HG03457 (cell line): ENCODE measurements around the gene R3HDM2.

Experiments used
- ATAC-seq: cut with Tn5 transposase; IDR thresholded peaks from one replicate; pipeline ENCODE4 v1.9.1; 2021; ENCODE audit warnings: moderate number of reproducible peaks; ENCODE audit not compliant: unreplicated experiment

Gene R3HDM2

GRCh38 chr12:57220770-57221168 lies 210.1 kb downstream of the R3HDM2 start:
- ATAC-seq: no peak

GRCh38 chr12:57219993-57220754 lies 210.7 kb downstream of the R3HDM2 start:
- no peak for ATAC-seq

GRCh38 chr12:57219205-57219992 lies 211.4 kb downstream of the R3HDM2 start:
- no peak for ATAC-seq

- ATAC-seq: no peak
Observed at GRCh38 chr12:57218030-57218853, 212.6 kb downstream of the R3HDM2 start.

GRCh38 chr12:57216921-57217879 lies 213.6 kb downstream of the R3HDM2 start:
- ATAC-seq: no peak

GRCh38 chr12:57216014-57216911 lies 214.6 kb downstream of the R3HDM2 start, which contains the start of gene NXPH4:
TSS of gene NXPH4 (plus strand) at chr12:57216794. CDS start at chr12:57216970, 176 bp downstream.
- no peak for ATAC-seq

GRCh38 chr12:57215668-57216013 lies 215.2 kb downstream of the R3HDM2 start:
- no peak for ATAC-seq

- ATAC-seq: no peak
Observed at GRCh38 chr12:57215065-57215464, 215.8 kb downstream of the R3HDM2 start.

GRCh38 chr12:57214398-57214781 lies 216.5 kb downstream of the R3HDM2 start:
- no peak for ATAC-seq

- no peak for ATAC-seq
Observed at GRCh38 chr12:57213763-57214397, 217.0 kb downstream of the R3HDM2 start.

- no peak for ATAC-seq
Observed at GRCh38 chr12:57213058-57213715, 217.7 kb downstream of the R3HDM2 start.

- ATAC-seq: no peak
Observed at GRCh38 chr12:57212701-57213057, 218.2 kb downstream of the R3HDM2 start.

- no peak for ATAC-seq
Observed at GRCh38 chr12:57211791-57212700, 218.8 kb downstream of the R3HDM2 start.

- ATAC-seq: no peak
Observed at GRCh38 chr12:57210926-57211692, 219.7 kb downstream of the R3HDM2 start.

GRCh38 chr12:57210461-57210860 lies 220.4 kb downstream of the R3HDM2 start:
- ATAC-seq: no peak

GRCh38 chr12:57209916-57210315 lies 220.9 kb downstream of the R3HDM2 start:
- ATAC-seq: no peak
